MCF 10A (cell line): ENCODE data around the gene LIN28A. TPM values are rescaled to one million over a fixed set of nuclear protein-coding genes. Genes with fewer than 3 reads are reported as not detected.

ENCODE experiments used
- BruUV-seq: library from RNA; stranded (reverse); fragments of 400-500 nt; replicated peaks from 2 replicates; lab custom pipeline; 2021; lab: Mats Ljungman, UMichigan
- CTCF ChIA-PET: fragments of 300-600 bp; sonication (Branson Sonifier 250); formaldehyde crosslinking; extraction: SDS; loops from one replicate; lab custom pipeline; 2021; ENCODE audit warnings: antibody characterized with exemption, inconsistent platforms; lab: Yijun Ruan, JAX
- POLR2A ChIA-PET: fragments of 300-600, 350-650 bp; sonication (Branson Sonifier 250); formaldehyde crosslinking; extraction: SDS; loops from one replicate; lab custom pipeline; 2020; ENCODE audit warnings: antibody characterized with exemption, inconsistent platforms; lab: Yijun Ruan, JAX
- DNase-seq: peaks from one replicate; pipeline ENCODE4 v3.0.0-alpha.2; 2018; ENCODE audit not compliant: unreplicated experiment
- H3K27ac Mint-ChIP-seq: one replicate; pipeline ENCODE4 v1.8.0; 2022; ENCODE audit warnings: mild to moderate bottlenecking, low read depth, mixed read lengths; ENCODE audit not compliant: unreplicated experiment
- H3K27me3 Mint-ChIP-seq: one replicate; pipeline ENCODE4 v1.8.0; 2022; ENCODE audit warnings: mixed read lengths; ENCODE audit not compliant: insufficient read depth, unreplicated experiment
- H3K36me3 Mint-ChIP-seq: one replicate; pipeline ENCODE4 v1.8.0; 2022; ENCODE audit warnings: mild to moderate bottlenecking, moderate library complexity, mixed read lengths; ENCODE audit not compliant: insufficient read depth, unreplicated experiment
- H3K4me1 Mint-ChIP-seq: one replicate; pipeline ENCODE4 v1.8.0; 2022; ENCODE audit warnings: mixed read lengths; ENCODE audit not compliant: insufficient read depth, unreplicated experiment
- H3K4me3 Mint-ChIP-seq: one replicate; pipeline ENCODE4 v1.8.0; 2022; ENCODE audit warnings: mild to moderate bottlenecking, moderate library complexity, mixed read lengths; ENCODE audit not compliant: unreplicated experiment
- H3K9me3 Mint-ChIP-seq: one replicate; pipeline ENCODE4 v1.8.0; 2022; ENCODE audit warnings: mixed read lengths; ENCODE audit not compliant: unreplicated experiment
- CTCF ChIP-seq: fragments of 200-600 bp; IDR thresholded peaks from one replicate; pipeline ENCODE4 v1.8.0; 2022; ENCODE audit warnings: antibody characterized with exemption, mild to moderate bottlenecking; ENCODE audit not compliant: unreplicated experiment
- intact Hi-C: fragments of 100-400 bp; cut with micrococcal nuclease; formaldehyde crosslinking; loops from 2 replicates; pipeline ENCODE4 v1.14.1; 2022
- total RNA-seq: library from RNA; stranded (reverse); gene quantifications from 2 replicates; pipeline ENCODE4 v1.2.3, GENCODE V29; 2022

The LIN28A gene
- total RNA-seq, 1 experiment from 2014 or later: not detected

GRCh38 chr1:26404641-26405040 lies 6.0 kb upstream of the LIN28A start:
- POLR2A ChIA-PET: no interaction called here
- CTCF ChIA-PET: interaction anchor here (3.8 kb wide), 1 partner anchor 12 kb away, joined by 26 read pairs; no protein-coding TSS in a partner anchor
- BruUV-seq: no TSS peak
- no peak for TF ChIP-seq CTCF
- no peak overlapping the region for H3K4me3 Mint-ChIP-seq
- no peaks in the 10 kb centered on the region for H3K36me3 Mint-ChIP-seq
- H3K9me3 Mint-ChIP-seq: no peaks in the 10 kb centered on the region
- no peak for DNase-seq
- peaks cover 16% of the 10 kb centered on the region for H3K27me3 Mint-ChIP-seq
- intact Hi-C loops: no loop called here
- no peak overlapping the region for H3K27ac Mint-ChIP-seq
- H3K4me1 Mint-ChIP-seq: peaks cover 13% of the 10 kb centered on the region

GRCh38 chr1:26405281-26405915 lies 5.2 kb upstream of the LIN28A start:
- TF ChIP-seq CTCF: no peak
- Mint-ChIP-seq H3K4me3 (no peak overlapping the region), H3K27me3 (peaks cover 23% of the 10 kb centered on the region), H3K4me1 (peaks cover 13% of the 10 kb centered on the region), H3K27ac (no peak overlapping the region), H3K9me3 (no peaks in the 10 kb centered on the region), H3K36me3 (no peaks in the 10 kb centered on the region)
- BruUV-seq: no TSS peak
- POLR2A ChIA-PET: interaction anchor here (0.7 kb wide), 1 partner anchor 105 kb away, joined by 3 read pairs; no protein-coding TSS in a partner anchor
- CTCF ChIA-PET: interaction anchor here (0.6 to 3.8 kb wide), 4 partner anchors 8 to 795 kb away, joined by 3 to 26 read pairs (median 4); no protein-coding TSS in a partner anchor
- no peak for DNase-seq
- intact Hi-C loops: no loop called here

GRCh38 chr1:26408604-26409003 lies 2.0 kb upstream of the LIN28A start:
- CTCF ChIA-PET: interaction anchor here (0.7 to 1.6 kb wide), 2 partner anchors 9 to 46 kb away, joined by 3 to 4 read pairs; no protein-coding TSS in a partner anchor
- intact Hi-C loops: no loop called here
- Mint-ChIP-seq H3K27ac (no peak overlapping the region), H3K36me3 (no peaks in the 10 kb centered on the region), H3K27me3 (peaks cover 55% of the 10 kb centered on the region), H3K9me3 (no peaks in the 10 kb centered on the region), H3K4me1 (peaks cover 8% of the 10 kb centered on the region), H3K4me3 (no peak overlapping the region)
- POLR2A ChIA-PET: interaction anchor here (0.6 kb wide), 1 partner anchor 9 kb away, joined by 3 read pairs; no protein-coding TSS in a partner anchor
- TF ChIP-seq CTCF: no peak
- DNase-seq: peak; percentile 76
- no TSS peak for BruUV-seq

GRCh38 chr1:26409191-26409807 lies 1.3 kb upstream of the LIN28A start:
- no peak overlapping the region for H3K27ac Mint-ChIP-seq
- no peaks in the 10 kb centered on the region for H3K36me3 Mint-ChIP-seq
- no peaks in the 10 kb centered on the region for H3K9me3 Mint-ChIP-seq
- peaks cover 62% of the 10 kb centered on the region for H3K27me3 Mint-ChIP-seq
- no peak overlapping the region for H3K4me3 Mint-ChIP-seq
- TF ChIP-seq CTCF: no peak
- CTCF ChIA-PET: no interaction called here
- no peak for DNase-seq
- POLR2A ChIA-PET: no interaction called here
- BruUV-seq: no TSS peak
- peaks cover 8% of the 10 kb centered on the region for H3K4me1 Mint-ChIP-seq
- intact Hi-C loops: no loop called here
